Measurements from ENCODE around the gene PTPRD. TPM values are rescaled to one million over a fixed set of nuclear protein-coding genes. Genes with fewer than 3 reads are reported as not detected.

Gene PTPRD
- total RNA-seq, 1 donor from 2014 or later, result 6.9 TPM

GRCh38 chr9:8778356-8778755 lies 1834.4 kb downstream of the PTPRD start:
- peak overlapping the region in 1 of 2 donors; percentile 2 for H3K4me3 ChIP-seq
- no peaks in the 10 kb centered on the region for H3K9me3 ChIP-seq
- no peak overlapping the region for H3K27ac ChIP-seq
- H3K4me1 ChIP-seq, result peaks cover 0 to 5% of the 10 kb centered on the region in 2 donors
- intact Hi-C loops (cut with DNase I), result no loop called here
- no peak for TF ChIP-seq CTCF (IDR thresholded peaks at IDR 0.05)
- H3K27me3 ChIP-seq, result no peaks in the 10 kb centered on the region
- DNase-seq (ENCODE audit: low spot score in 2 of 2), result no peak
- H3K36me3 ChIP-seq, result no peaks in the 10 kb centered on the region

GRCh38 chr9:8772302-8772701 lies 1840.5 kb downstream of the PTPRD start:
- H3K4me3 ChIP-seq, result no peak overlapping the region
- no peak for DNase-seq (ENCODE audit: low spot score in 2 of 2)
- H3K4me1 ChIP-seq, result no peaks in the 10 kb centered on the region
- H3K27ac ChIP-seq, result no peak overlapping the region
- no peaks in the 10 kb centered on the region for H3K27me3 ChIP-seq
- H3K36me3 ChIP-seq, result no peaks in the 10 kb centered on the region
- H3K9me3 ChIP-seq, result no peaks in the 10 kb centered on the region
- intact Hi-C loops (cut with DNase I), result no loop called here
- no peak for TF ChIP-seq CTCF (IDR thresholded peaks at IDR 0.05)

- Histone ChIP-seq H3K4me3 (no peak overlapping the region), H3K27me3 (no peaks in the 10 kb centered on the region), H3K9me3 (no peaks in the 10 kb centered on the region), H3K27ac (no peak overlapping the region), H3K36me3 (no peaks in the 10 kb centered on the region), H3K4me1 (no peaks in the 10 kb centered on the region)
- no peak for TF ChIP-seq CTCF (IDR thresholded peaks at IDR 0.05)
- no peak for DNase-seq (ENCODE audit: low spot score in 2 of 2)
- intact Hi-C loops (cut with DNase I), result loop anchor here (10.0 kb wide), 1 partner anchor 56 kb away; no protein-coding TSS in a partner anchor
Observed at GRCh38 chr9:8769153-8769552, 1843.6 kb downstream of the PTPRD start.

GRCh38 chr9:8766096-8766495 lies 1846.7 kb downstream of the PTPRD start:
- H3K9me3 ChIP-seq, result no peaks in the 10 kb centered on the region
- TF ChIP-seq CTCF (IDR thresholded peaks at IDR 0.05), result no peak
- H3K4me1 ChIP-seq, result no peaks in the 10 kb centered on the region
- intact Hi-C loops (cut with DNase I), result loop anchor here (10.0 kb wide), 1 partner anchor 59 kb away; no protein-coding TSS in a partner anchor
- no peak overlapping the region for H3K27ac ChIP-seq
- no peak for DNase-seq (ENCODE audit: low spot score in 2 of 2)
- no peaks in the 10 kb centered on the region for H3K27me3 ChIP-seq
- H3K36me3 ChIP-seq, result no peaks in the 10 kb centered on the region
- H3K4me3 ChIP-seq, result no peak overlapping the region

GRCh38 chr9:8764051-8764450 lies 1848.8 kb downstream of the PTPRD start:
- H3K4me3 ChIP-seq, result no peak overlapping the region
- H3K4me1 ChIP-seq, result peaks cover 0 to 5% of the 10 kb centered on the region in 2 donors
- no peaks in the 10 kb centered on the region for H3K36me3 ChIP-seq
- no peak for TF ChIP-seq CTCF (IDR thresholded peaks at IDR 0.05)
- intact Hi-C loops (cut with DNase I), result loop anchor here (10.0 kb wide), 1 partner anchor 61 kb away; no protein-coding TSS in a partner anchor
- H3K9me3 ChIP-seq, result no peaks in the 10 kb centered on the region
- H3K27ac ChIP-seq, result no peak overlapping the region
- DNase-seq (ENCODE audit: low spot score in 2 of 2), result no peak
- H3K27me3 ChIP-seq, result no peaks in the 10 kb centered on the region
